ENCODE data around the gene OR8D1.

- no peak for TF ChIP-seq CTCF (IDR thresholded peaks at IDR 0.05)
- TF ChIP-seq POLR2A (IDR thresholded peaks at IDR 0.05): no peak
- no peak for TF ChIP-seq EP300 (IDR thresholded peaks at IDR 0.05)
These were observed 39.7 kb downstream of the OR8D1 start for GRCh38 chr11:124274000-124274399.
